ENCODE measurements around the gene SEMA5A. TPM values are rescaled to one million over a fixed set of nuclear protein-coding genes. Genes with fewer than 3 reads are reported as not detected.

The SEMA5A gene
- polyA plus RNA-seq, 1 donor (not counting 4 experiments of a cell fraction or from before 2014, with no cell fraction given) = 0.16 TPM

GRCh38 chr5:9157020-9157419 lies 388.9 kb downstream of the SEMA5A start:
- DNase-seq (ENCODE audit: low read depth, low spot score) = no peak
- no peak overlapping the region for H3K4me2 ChIP-seq (ENCODE audit: control insufficient read depth, extremely low read depth, insufficient read depth, low read depth, low read length)
- H2AFZ ChIP-seq (ENCODE audit: control insufficient read depth, low read length) = no peak overlapping the region
- dilution Hi-C loops (cut with MboI; ENCODE audit: extremely low pct_ligation_motif_present, low sequenced_read_pairs) = no loop called here
- no peaks in the 10 kb centered on the region for H4K20me1 ChIP-seq (ENCODE audit: control insufficient read depth, extremely low read depth, insufficient read depth, low read length)
- no peak overlapping the region for H3K4me3 ChIP-seq (ENCODE audit: control insufficient read depth in 2 of 3, extremely low read depth in 1 of 3, insufficient read depth in 2 of 3, low read depth in 1 of 3, low read length in 3 of 3)
- H3K36me3 ChIP-seq (ENCODE audit: control insufficient read depth in 2 of 2, extremely low read depth in 1 of 2, insufficient read depth in 2 of 2, low read length in 2 of 2) = no peaks in the 10 kb centered on the region
- no peaks in the 10 kb centered on the region for H3K9me3 ChIP-seq (ENCODE audit: control insufficient read depth, low read depth, low read length)
- H3K27me3 ChIP-seq (ENCODE audit: control insufficient read depth, extremely low read depth, insufficient read depth, low read length) = no peaks in the 10 kb centered on the region
- H3K79me2 ChIP-seq (ENCODE audit: control insufficient read depth, insufficient read depth, low read length) = no peaks in the 10 kb centered on the region
- no peak overlapping the region for H3K9ac ChIP-seq (ENCODE audit: control insufficient read depth, extremely low read depth, insufficient read depth, low read length)
- H3K4me1 ChIP-seq (ENCODE audit: control insufficient read depth, extremely low read depth, insufficient read depth, low read length) = no peaks in the 10 kb centered on the region
- no peaks in the 10 kb centered on the region for H3K9me1 ChIP-seq (ENCODE audit: control insufficient read depth, extremely low read depth, insufficient read depth, low read length)
- no peak for TF ChIP-seq CTCF (optimal IDR thresholded peaks at IDR 0.05 in 1 of 3, IDR thresholded peaks at IDR 0.05 in 1 of 3, conservative IDR thresholded peaks at IDR 0.05 in 1 of 3; ENCODE audit: extremely low read depth in 1 of 3, insufficient read depth in 2 of 3, low read length in 3 of 3)
- no peak overlapping the region for H3K27ac ChIP-seq (ENCODE audit: control insufficient read depth, insufficient read depth, low read length)
- FAIRE-seq = no peak

GRCh38 chr5:9156282-9156681 lies 389.6 kb downstream of the SEMA5A start:
- no peaks in the 10 kb centered on the region for H3K9me3 ChIP-seq (ENCODE audit: control insufficient read depth, low read depth, low read length)
- DNase-seq (ENCODE audit: low read depth, low spot score) (peak; percentile 32), FAIRE-seq (no peak)
- dilution Hi-C loops (cut with MboI; ENCODE audit: extremely low pct_ligation_motif_present, low sequenced_read_pairs) = no loop called here
- no peaks in the 10 kb centered on the region for H3K79me2 ChIP-seq (ENCODE audit: control insufficient read depth, insufficient read depth, low read length)
- H3K27me3 ChIP-seq (ENCODE audit: control insufficient read depth, extremely low read depth, insufficient read depth, low read length) = no peaks in the 10 kb centered on the region
- no peaks in the 10 kb centered on the region for H3K9me1 ChIP-seq (ENCODE audit: control insufficient read depth, extremely low read depth, insufficient read depth, low read length)
- H3K4me1 ChIP-seq (ENCODE audit: control insufficient read depth, extremely low read depth, insufficient read depth, low read length) = no peaks in the 10 kb centered on the region
- H3K4me3 ChIP-seq (ENCODE audit: control insufficient read depth in 2 of 3, extremely low read depth in 1 of 3, insufficient read depth in 2 of 3, low read depth in 1 of 3, low read length in 3 of 3) = no peak overlapping the region
- no peak overlapping the region for H2AFZ ChIP-seq (ENCODE audit: control insufficient read depth, low read length)
- no peak overlapping the region for H3K9ac ChIP-seq (ENCODE audit: control insufficient read depth, extremely low read depth, insufficient read depth, low read length)
- H4K20me1 ChIP-seq (ENCODE audit: control insufficient read depth, extremely low read depth, insufficient read depth, low read length) = no peaks in the 10 kb centered on the region
- TF ChIP-seq CTCF (optimal IDR thresholded peaks at IDR 0.05 in 1 of 3, IDR thresholded peaks at IDR 0.05 in 1 of 3, conservative IDR thresholded peaks at IDR 0.05 in 1 of 3; ENCODE audit: extremely low read depth in 1 of 3, insufficient read depth in 2 of 3, low read length in 3 of 3) (peak; percentile 66 to 94 (median 77)), EZH2 (IDR thresholded peaks at IDR 0.05; ENCODE audit: low read length) (no peak)
- no peak overlapping the region for H3K27ac ChIP-seq (ENCODE audit: control insufficient read depth, insufficient read depth, low read length)
- no peak overlapping the region for H3K4me2 ChIP-seq (ENCODE audit: control insufficient read depth, extremely low read depth, insufficient read depth, low read depth, low read length)
- H3K36me3 ChIP-seq (ENCODE audit: control insufficient read depth in 2 of 2, extremely low read depth in 1 of 2, insufficient read depth in 2 of 2, low read length in 2 of 2) = no peaks in the 10 kb centered on the region

All from keratinocyte (primary cell).